Stomach (tissue), 9 donors: ENCODE measurements around the gene KCNAB1. TPM values are rescaled to one million over a fixed set of nuclear protein-coding genes. Genes with fewer than 3 reads are reported as not detected.
A peak's percentile ranks its signal among the peaks of the same experiment; 100 is the strongest.

Experiments
- DNase-seq, 2 donors: peaks; one replicate each; pipeline versions ENCODE4 v3.0.0 to v3.0.0-alpha.2; 2013 to 2019
- H3K27ac ChIP-seq, 5 donors: fragments of 200-600 bp in 4 of 5; sonication (generic) in 4 of 5; one replicate each; pipeline ENCODE4 v1.5.1; 2013 to 2019; ENCODE audit warnings: mild to moderate bottlenecking in 1 of 5, moderate library complexity in 1 of 5
- H3K27me3 ChIP-seq, 3 donors: fragments of 200-600 bp; sonication (generic); one replicate each; pipeline ENCODE4 v1.5.1; 2017 to 2019; ENCODE audit warnings: mixed run types in 1 of 3
- H3K36me3 ChIP-seq, 4 donors: fragments of 200-600 bp; sonication (generic); 1 replicate in 3 of 4; 2 replicates in 1 of 4; pipeline ENCODE4 v1.5.1; 2016 to 2019
- H3K4me1 ChIP-seq, 4 donors: fragments of 200-600 bp; sonication (generic); one replicate each; pipeline ENCODE4 v1.5.1; 2016 to 2019
- H3K4me3 ChIP-seq, 4 donors: fragments of 200-600 bp; sonication (generic) in 3 of 4; one replicate each; pipeline ENCODE4 v1.5.1; 2016 to 2019; ENCODE audit warnings: mild to moderate bottlenecking in 1 of 4
- H3K9me3 ChIP-seq, 4 donors: fragments of 200-600 bp; sonication (generic); one replicate each; pipeline ENCODE4 v1.5.1; 2016 to 2019
- EP300 ChIP-seq: sonication (generic); formaldehyde crosslinking; IDR thresholded peaks from one replicate; pipeline ENCODE4 v1.6.1; 2017; ENCODE audit warnings: antibody characterized with exemption
- POLR2A ChIP-seq, 4 donors: fragments of 450-650 bp; IDR thresholded peaks; one replicate each; pipeline ENCODE4 v1.6.1; 2016; ENCODE audit warnings: antibody characterized with exemption in 4 of 4, control low read depth in 2 of 4, mild to moderate bottlenecking in 1 of 4, moderate library complexity in 1 of 4
- POLR2AphosphoS5 ChIP-seq, 3 donors: sonication (generic); formaldehyde crosslinking; IDR thresholded peaks; one replicate each; pipeline ENCODE4 v1.6.1; 2016; ENCODE audit warnings: antibody characterized with exemption in 3 of 3
- WGBS, 5 donors: extraction: QIAGEN DNeasy Blood & Tissue Kit in 3 of 5; methylation state at CpG; one replicate each; pipeline versions ENCODE4 v1.1.5 to v1.1.7; 2013 to 2018; 5-methylcytosine and 5-hydroxymethylcytosine counted together
- intact Hi-C: fragments of 100-400 bp; cut with DNase I; formaldehyde crosslinking; loops from one replicate; pipeline ENCODE4 v1.15.1; 2023; ENCODE audit warnings: low total_unique reads
- polyA plus RNA-seq, 3 donors: library from polyadenylated mRNA; stranded (reverse); fragments of 200-250 nt; gene quantifications; one replicate each; pipeline ENCODE4 v1.2.3, GENCODE V29; 2013
- total RNA-seq, 5 donors: library from RNA; depleted of rRNA; stranded (reverse); fragments of >200 nt; gene quantifications; one replicate each; pipeline versions ENCODE4 v1.1.0 to v1.2.3, GENCODE V29; 2014 to 2016
- TF ChIP-seq, protein P1 (sequence below), 7 experiments: fragments of 450-650 bp in 4 of 7; fragments of 200-600 bp in 3 of 7; sonication (generic) in 3 of 7; IDR thresholded peaks; one replicate each; pipeline ENCODE4 v1.5.1; 2016 to 2019; ENCODE audit warnings: antibody characterized with exemption in 7 of 7, control low read depth in 2 of 7, mild to moderate bottlenecking in 1 of 7
- donor health status: healthy with polysubstance abuse.
- donor health status: Bipolar disorder and iron deficiency.
- donor health status: healthy.

The KCNAB1 gene
- total and polyA plus RNA-seq, 8 donors = 0.12 to 3.8 (median 0.29) TPM; not detected in 2

GRCh38 chr3:156511987-156512677 is 391.8 kb downstream of the KCNAB1 start:
- peaks cover 0 to 20% (median 9%) of the 10 kb centered on the region in 4 donors for H3K4me1 ChIP-seq
- no peaks in the 10 kb centered on the region for H3K9me3 ChIP-seq
- H3K27ac ChIP-seq = no peak overlapping the region
- H3K27me3 ChIP-seq = no peaks in the 10 kb centered on the region
- TF ChIP-seq EP300 (no peak), POLR2AphosphoS5 (IDR thresholded peaks at IDR 0.05) (no peak), POLR2A (IDR thresholded peaks at IDR 0.05) (no peak)
- TF ChIP-seq, protein P1, sequence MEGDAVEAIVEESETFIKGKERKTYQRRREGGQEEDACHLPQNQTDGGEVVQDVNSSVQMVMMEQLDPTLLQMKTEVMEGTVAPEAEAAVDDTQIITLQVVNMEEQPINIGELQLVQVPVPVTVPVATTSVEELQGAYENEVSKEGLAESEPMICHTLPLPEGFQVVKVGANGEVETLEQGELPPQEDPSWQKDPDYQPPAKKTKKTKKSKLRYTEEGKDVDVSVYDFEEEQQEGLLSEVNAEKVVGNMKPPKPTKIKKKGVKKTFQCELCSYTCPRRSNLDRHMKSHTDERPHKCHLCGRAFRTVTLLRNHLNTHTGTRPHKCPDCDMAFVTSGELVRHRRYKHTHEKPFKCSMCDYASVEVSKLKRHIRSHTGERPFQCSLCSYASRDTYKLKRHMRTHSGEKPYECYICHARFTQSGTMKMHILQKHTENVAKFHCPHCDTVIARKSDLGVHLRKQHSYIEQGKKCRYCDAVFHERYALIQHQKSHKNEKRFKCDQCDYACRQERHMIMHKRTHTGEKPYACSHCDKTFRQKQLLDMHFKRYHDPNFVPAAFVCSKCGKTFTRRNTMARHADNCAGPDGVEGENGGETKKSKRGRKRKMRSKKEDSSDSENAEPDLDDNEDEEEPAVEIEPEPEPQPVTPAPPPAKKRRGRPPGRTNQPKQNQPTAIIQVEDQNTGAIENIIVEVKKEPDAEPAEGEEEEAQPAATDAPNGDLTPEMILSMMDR (IDR thresholded peaks at IDR 0.05) = no peak
- 56 to 72% (median 61%) methylated on average over 2 of the region's 2 CpGs for WGBS, 5 donors
- intact Hi-C loops = loop anchor here (5.0 kb wide), 1 partner anchor 360 kb away; no protein-coding TSS in a partner anchor
- no peak overlapping the region for H3K4me3 ChIP-seq
- DNase-seq = no peak
- no peaks in the 10 kb centered on the region for H3K36me3 ChIP-seq

DNA sequence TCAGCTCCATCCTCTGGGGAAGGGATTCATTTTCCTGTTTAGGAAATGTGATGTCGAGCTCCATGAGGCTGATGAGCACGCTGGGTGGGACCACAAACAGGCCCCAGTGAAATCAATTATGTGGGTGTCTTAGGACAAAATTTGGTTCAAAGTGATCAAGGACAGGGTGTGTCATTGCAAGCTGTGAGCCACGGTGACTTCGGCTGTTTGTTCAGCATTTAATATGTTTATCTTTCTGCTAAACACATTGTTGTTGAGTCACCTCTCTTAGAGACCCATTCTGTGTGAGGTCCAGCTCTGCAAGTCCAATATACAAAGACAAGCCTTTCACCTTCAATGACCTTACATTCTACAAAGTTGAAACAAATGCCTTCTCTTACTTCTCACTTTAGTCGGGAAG is 393.2 kb downstream of the KCNAB1 start:
- WGBS, 5 donors = 35 to 52% (median 41%) methylated on average over 5 of the region's 5 CpGs
- intact Hi-C loops = loop anchor here (5.0 kb wide), 1 partner anchor 361 kb away; no protein-coding TSS in a partner anchor
- TF ChIP-seq EP300 (no peak), POLR2AphosphoS5 (IDR thresholded peaks at IDR 0.05) (no peak)
- TF ChIP-seq, protein P1 (IDR thresholded peaks at IDR 0.05) = no peak
- Histone ChIP-seq H3K4me3 (no peak overlapping the region), H3K27me3 (no peaks in the 10 kb centered on the region), H3K4me1 (peaks cover 0 to 23% (median 10%) of the 10 kb centered on the region in 4 donors), H3K9me3 (no peaks in the 10 kb centered on the region), H3K36me3 (no peaks in the 10 kb centered on the region), H3K27ac (no peak overlapping the region)
- DNase-seq = peak in 1 of 2 donors; percentile 27

DNA sequence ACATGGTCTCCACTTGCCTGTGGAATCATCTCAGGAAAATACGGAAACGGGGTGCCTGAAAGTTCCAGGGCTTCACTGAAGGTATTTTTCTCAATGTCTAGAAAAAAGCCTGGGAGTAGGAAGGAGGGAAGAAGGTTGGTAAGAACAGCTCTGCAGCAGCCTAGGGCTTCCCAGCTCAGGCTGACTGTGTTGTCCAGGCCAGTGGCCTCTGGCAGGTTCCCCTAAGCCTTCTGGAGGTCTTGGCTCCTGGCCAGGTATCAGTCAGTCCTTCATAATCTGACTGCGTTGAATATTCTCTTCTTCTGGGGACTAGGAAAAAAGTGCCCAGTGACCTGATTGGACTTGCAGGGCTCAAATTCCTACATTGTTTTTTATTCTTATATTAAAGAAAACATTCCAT is 395.9 kb downstream of the KCNAB1 start:
- Histone ChIP-seq H3K9me3 (no peaks in the 10 kb centered on the region), H3K36me3 (no peaks in the 10 kb centered on the region), H3K27me3 (no peaks in the 10 kb centered on the region), H3K27ac (no peak overlapping the region), H3K4me3 (no peak overlapping the region), H3K4me1 (peaks cover 0 to 14% (median 7%) of the 10 kb centered on the region in 4 donors)
- intact Hi-C loops = no loop called here
- no peak for DNase-seq
- TF ChIP-seq, protein P1 (IDR thresholded peaks at IDR 0.05) = no peak
- TF ChIP-seq EP300 (no peak), POLR2AphosphoS5 (IDR thresholded peaks at IDR 0.05) (no peak), POLR2A (IDR thresholded peaks at IDR 0.05) (no peak)
- WGBS, 5 donors = 78 to 89% (median 79%) methylated on average over 3 of the region's 3 CpGs

GRCh38 chr3:156516961-156517360 is 396.6 kb downstream of the KCNAB1 start:
- H3K27ac ChIP-seq = no peak overlapping the region
- WGBS, 5 donors = 60 to 83% (median 76%) methylated on average over 1 of the region's 1 CpG
- intact Hi-C loops = no loop called here

More at GRCh38 chr3:156516961-156517360, 396.6 kb downstream of the KCNAB1 start:
- DNase-seq = no peak
- no peaks in the 10 kb centered on the region for H3K9me3 ChIP-seq
- H3K27me3 ChIP-seq = no peaks in the 10 kb centered on the region
- TF ChIP-seq EP300 (no peak), POLR2AphosphoS5 (IDR thresholded peaks at IDR 0.05) (no peak), POLR2A (IDR thresholded peaks at IDR 0.05) (no peak)
- TF ChIP-seq, protein P1 (IDR thresholded peaks at IDR 0.05) = no peak
- H3K4me1 ChIP-seq = peaks cover 0 to 14% (median 7%) of the 10 kb centered on the region in 4 donors
- no peaks in the 10 kb centered on the region for H3K36me3 ChIP-seq
- no peak overlapping the region for H3K4me3 ChIP-seq
